SK-N-SH (cell line): ENCODE results near the gene SIL1. TPM values are rescaled to one million over a fixed set of nuclear protein-coding genes. Genes with fewer than 3 reads are reported as not detected.

Experiments
- CTCF ChIA-PET: fragments of 300-600, 350-600 bp; formaldehyde crosslinking; extraction: SDS; loops from one replicate; lab custom pipeline; 2021; lab: Yijun Ruan, JAX
- POLR2A ChIA-PET: fragments of 350-600 bp; sonication (Branson Sonifier 250); formaldehyde crosslinking; extraction: SDS; loops from one replicate; lab custom pipeline; 2020; ENCODE audit warnings: antibody characterized with exemption, inconsistent platforms; lab: Yijun Ruan, JAX
- DNase-seq: peaks from one replicate; pipeline ENCODE4 v3.0.0; 2012
- H2AFZ ChIP-seq: fragments of 200-600 bp; sonication (generic); 2 replicates; pipeline ENCODE4 v1.8.1; 2016; ENCODE audit warnings: antibody characterized with exemption, mild to moderate bottlenecking, low read depth
- H3F3A ChIP-seq: fragments of 200-600 bp; sonication (generic); replicated peaks from 2 replicates; pipeline ENCODE3; 2016; ENCODE audit warnings: antibody characterized with exemption, mild to moderate bottlenecking; ENCODE audit not compliant: insufficient read depth
- H3K27ac ChIP-seq, 2 experiments: fragments of 200-500 bp in 1 of 2; fragments of 200-600 bp in 1 of 2; sonication (Bioruptor generic) in 1 of 2; sonication (generic), shearing (Covaris generic) in 1 of 2; 2 replicates each; pipeline versions ENCODE4 v1.5.1 to v1.6.1; 2014 to 2016; ENCODE audit warnings: low read depth in 2 of 2, inconsistent platforms in 1 of 2, low read length in 1 of 2, mild to moderate bottlenecking in 1 of 2, mixed read lengths in 1 of 2
- H3K27me3 ChIP-seq: fragments of 200-600 bp; sonication (generic), shearing (Covaris generic); 2 replicates; pipeline ENCODE4 v1.6.1; 2016; ENCODE audit warnings: mixed run types; ENCODE audit not compliant: insufficient read depth
- H3K36me3 ChIP-seq, 2 experiments: fragments of 200-500 bp in 1 of 2; fragments of 200-600 bp in 1 of 2; sonication (Bioruptor generic) in 1 of 2; sonication (generic) in 1 of 2; replicated peaks in 1 of 2; 2 replicates each; pipeline versions ENCODE3 to v1.5.1; 2014 to 2016; ENCODE audit warnings: low read length in 1 of 2, mild to moderate bottlenecking in 1 of 2; ENCODE audit not compliant: insufficient read depth in 2 of 2, control insufficient read depth in 1 of 2
- H3K4me1 ChIP-seq, 2 experiments: fragments of 200-500 bp in 1 of 2; fragments of 200-600 bp in 1 of 2; sonication (Bioruptor generic) in 1 of 2; sonication (generic), shearing (Covaris generic) in 1 of 2; 2 replicates each; pipeline versions ENCODE4 v1.5.1 to v1.6.1; 2014 to 2016; ENCODE audit warnings: low read depth in 1 of 2, low read length in 1 of 2, mixed run types in 1 of 2; ENCODE audit not compliant: insufficient read depth in 2 of 2, control insufficient read depth in 1 of 2
- H3K4me2 ChIP-seq: fragments of 200-600 bp; sonication (generic), shearing (Covaris generic); 2 replicates; pipeline ENCODE4 v1.6.1; 2017; ENCODE audit warnings: mixed run types
- H3K4me3 ChIP-seq, 2 experiments: fragments of 200-500 bp in 1 of 2; fragments of 200-600 bp in 1 of 2; sonication (Bioruptor generic) in 1 of 2; sonication (generic), shearing (Covaris generic) in 1 of 2; 2 replicates each; pipeline versions ENCODE4 v1.5.1 to v1.8.1; 2014 to 2016; ENCODE audit warnings: low read depth in 2 of 2, inconsistent platforms in 1 of 2, low read length in 1 of 2, mild to moderate bottlenecking in 1 of 2, mixed read lengths in 1 of 2, moderate library complexity in 1 of 2
- H3K79me2 ChIP-seq: fragments of 200-600 bp; sonication (generic); 2 replicates; pipeline ENCODE4 v1.8.1; 2017; ENCODE audit warnings: mild to moderate bottlenecking; ENCODE audit not compliant: insufficient read depth
- H3K9ac ChIP-seq: fragments of 200-600 bp; sonication (generic); 2 replicates; pipeline ENCODE4 v1.6.1; 2017; ENCODE audit warnings: mixed run types
- H3K9me2 ChIP-seq: fragments of 200-600 bp; sonication (generic); 2 replicates; pipeline ENCODE4 v1.6.1; 2017; ENCODE audit warnings: mixed run types
- H3K9me3 ChIP-seq: fragments of 200-600 bp; sonication (generic); 2 replicates; pipeline ENCODE4 v1.6.1; 2017; ENCODE audit warnings: mixed run types, mild to moderate bottlenecking, moderate library complexity
- H4K20me1 ChIP-seq: fragments of 200-600 bp; sonication (generic); 2 replicates; pipeline ENCODE4 v1.6.1; 2017; ENCODE audit warnings: mild to moderate bottlenecking, mixed run types; ENCODE audit not compliant: insufficient read depth
- CHD2 ChIP-seq: fragments of 150-350 bp; IDR thresholded peaks from 2 replicates; pipeline ENCODE4 v1.6.1; 2018; ENCODE audit warnings: low read length; ENCODE audit not compliant: partially characterized antibody
- ELF1 ChIP-seq: IDR thresholded peaks from 2 replicates; pipeline ENCODE4 v1.4.0; 2012
- EP300 ChIP-seq, 2 experiments: IDR thresholded peaks; 2 replicates each; pipeline versions ENCODE4 v1.4.0 to v1.6.1; 2012; ENCODE audit warnings: borderline replicate concordance in 1 of 2, low read depth in 1 of 2, low read length in 1 of 2
- FOSL2 ChIP-seq: IDR thresholded peaks from 2 replicates; pipeline ENCODE4 v1.4.0; 2012; ENCODE audit warnings: low read depth, mild to moderate bottlenecking, moderate library complexity, borderline replicate concordance
- FOXM1 ChIP-seq: IDR thresholded peaks from 2 replicates; pipeline ENCODE4 v1.4.0; 2012; ENCODE audit warnings: low read depth, mild to moderate bottlenecking
- JUND ChIP-seq: IDR thresholded peaks from 2 replicates; pipeline ENCODE4 v1.4.0; 2012
- POLR2AphosphoS5 ChIP-seq: IDR thresholded peaks from 2 replicates; pipeline ENCODE4 v1.6.1; 2012; ENCODE audit warnings: low read depth, low read length
- RAD21 ChIP-seq: IDR thresholded peaks from 2 replicates; pipeline ENCODE4 v1.6.1; 2012; ENCODE audit warnings: mild to moderate bottlenecking, low read length
- RFX5 ChIP-seq: IDR thresholded peaks from 2 replicates; pipeline ENCODE4 v1.6.1; 2012; ENCODE audit warnings: mild to moderate bottlenecking, improper control_type of control experiment, low read length
- RXRA ChIP-seq: IDR thresholded peaks from 2 replicates; pipeline ENCODE4 v1.4.0; 2012; ENCODE audit warnings: low read depth, mild to moderate bottlenecking, borderline replicate concordance
- SIN3A ChIP-seq: IDR thresholded peaks from 2 replicates; pipeline ENCODE4 v1.6.1; 2012; ENCODE audit warnings: low read depth, mild to moderate bottlenecking, low read length, moderate library complexity, borderline replicate concordance
- TAF1 ChIP-seq: IDR thresholded peaks from 2 replicates; pipeline ENCODE4 v1.6.1; 2012; ENCODE audit warnings: low read depth, mild to moderate bottlenecking, low read length, moderate library complexity, borderline replicate concordance
- TEAD4 ChIP-seq: IDR thresholded peaks from 2 replicates; pipeline ENCODE4 v1.4.0; 2012; ENCODE audit warnings: mild to moderate bottlenecking, borderline replicate concordance; ENCODE audit not compliant: insufficient read depth
- YY1 ChIP-seq: IDR thresholded peaks from 2 replicates; pipeline ENCODE4 v1.4.0; 2012; ENCODE audit warnings: low read depth, mild to moderate bottlenecking
- WGBS: methylation state at CpG from one replicate; pipeline ENCODE4 v1.1.6; 2017; ENCODE audit warnings: low lambda C conversion rate; 5-methylcytosine and 5-hydroxymethylcytosine counted together
- polyA plus RNA-seq, 3 experiments: library from polyadenylated mRNA; depleted of rRNA; stranded (reverse); fragments of >200 nt; gene quantifications; 2 replicates each; pipeline ENCODE4 v1.2.3, GENCODE V29; 2012
- TF ChIP-seq, protein P1 (sequence below): IDR thresholded peaks from 2 replicates; pipeline ENCODE4; 2012
- TF ChIP-seq, protein P2 (sequence below): fragments of 150-350 bp; IDR thresholded peaks from 2 replicates; pipeline ENCODE4 v1.6.1; 2016; ENCODE audit warnings: mild to moderate bottlenecking, low read depth, low read length
- TF ChIP-seq, protein P3 (sequence below): IDR thresholded peaks from 2 replicates; pipeline ENCODE4 v1.4.0; 2012; ENCODE audit warnings: low read depth, borderline replicate concordance
- TF ChIP-seq, protein P4 (sequence below): fragments of 200-600 bp; sonication (generic); IDR thresholded peaks from 2 replicates; pipeline ENCODE4 v1.6.1; 2017; ENCODE audit warnings: antibody characterized with exemption, mild to moderate bottlenecking, moderate library complexity

The SIL1 gene
- polyA plus RNA-seq, 1 of the 3 experiments (the other 2 are of a cell fraction): 25.9 TPM

DNA sequence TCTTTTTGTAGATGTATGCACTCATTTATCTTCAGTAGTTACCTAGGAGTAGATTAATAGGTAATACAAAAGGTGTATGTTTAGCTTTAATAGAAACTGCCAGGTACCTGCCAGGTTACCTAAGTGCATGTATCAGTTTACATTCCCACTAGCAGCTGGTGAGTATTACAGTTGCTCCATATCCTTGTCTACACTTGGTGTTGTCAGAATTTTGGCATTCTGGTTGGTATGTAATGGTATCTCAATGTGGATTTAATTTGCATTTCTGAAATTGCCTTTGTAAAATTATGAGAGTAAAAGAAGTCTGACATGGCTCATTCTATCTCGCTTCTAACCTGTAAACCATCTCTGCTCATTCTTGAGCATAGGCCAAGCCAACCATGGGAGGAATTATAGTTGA is 38.3 kb upstream of the SIL1 start:
- Histone ChIP-seq H4K20me1 (no peaks in the 10 kb centered on the region), H3K9me3 (no peaks in the 10 kb centered on the region), H3K36me3 (no peaks in the 10 kb centered on the region), H3K27me3 (no peaks in the 10 kb centered on the region), H3K4me3 (no peak overlapping the region), H3K27ac (no peak overlapping the region)
- 62% methylated on average over 1 of the region's 1 CpG for WGBS
- DNase-seq: no peak
- CTCF ChIA-PET: no interaction called here
- TF ChIP-seq, protein P1, sequence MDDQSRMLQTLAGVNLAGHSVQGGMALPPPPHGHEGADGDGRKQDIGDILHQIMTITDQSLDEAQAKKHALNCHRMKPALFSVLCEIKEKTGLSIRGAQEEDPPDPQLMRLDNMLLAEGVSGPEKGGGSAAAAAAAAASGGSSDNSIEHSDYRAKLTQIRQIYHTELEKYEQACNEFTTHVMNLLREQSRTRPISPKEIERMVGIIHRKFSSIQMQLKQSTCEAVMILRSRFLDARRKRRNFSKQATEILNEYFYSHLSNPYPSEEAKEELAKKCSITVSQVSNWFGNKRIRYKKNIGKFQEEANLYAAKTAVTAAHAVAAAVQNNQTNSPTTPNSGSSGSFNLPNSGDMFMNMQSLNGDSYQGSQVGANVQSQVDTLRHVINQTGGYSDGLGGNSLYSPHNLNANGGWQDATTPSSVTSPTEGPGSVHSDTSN: no peak
- TF ChIP-seq JUND: no peak
- TF ChIP-seq TEAD4: no peak
- TF ChIP-seq CHD2: no peak
- no peak for TF ChIP-seq RAD21
- TF ChIP-seq, protein P2, sequence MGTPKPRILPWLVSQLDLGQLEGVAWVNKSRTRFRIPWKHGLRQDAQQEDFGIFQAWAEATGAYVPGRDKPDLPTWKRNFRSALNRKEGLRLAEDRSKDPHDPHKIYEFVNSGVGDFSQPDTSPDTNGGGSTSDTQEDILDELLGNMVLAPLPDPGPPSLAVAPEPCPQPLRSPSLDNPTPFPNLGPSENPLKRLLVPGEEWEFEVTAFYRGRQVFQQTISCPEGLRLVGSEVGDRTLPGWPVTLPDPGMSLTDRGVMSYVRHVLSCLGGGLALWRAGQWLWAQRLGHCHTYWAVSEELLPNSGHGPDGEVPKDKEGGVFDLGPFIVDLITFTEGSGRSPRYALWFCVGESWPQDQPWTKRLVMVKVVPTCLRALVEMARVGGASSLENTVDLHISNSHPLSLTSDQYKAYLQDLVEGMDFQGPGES: no peak
- no peak for TF ChIP-seq ELF1
- TF ChIP-seq EP300 (IDR thresholded peaks at IDR 0.05; ENCODE audit: borderline replicate concordance in 1 of 2, low read depth in 1 of 2, low read length in 1 of 2): no peak
- no peak for TF ChIP-seq FOSL2
- TF ChIP-seq TAF1: no peak
- no peak for TF ChIP-seq RXRA
- TF ChIP-seq YY1: no peak
- TF ChIP-seq, all 33 proteins: peak for 0
- no peaks in the 10 kb centered on the region for H3F3A ChIP-seq
- H3K9ac ChIP-seq: no peak overlapping the region
- H3K79me2 ChIP-seq: no peaks in the 10 kb centered on the region
- H3K4me1 ChIP-seq: no peaks in the 10 kb centered on the region
- H3K9me2 ChIP-seq: no peaks in the 10 kb centered on the region
- POLR2A ChIA-PET: no interaction called here
- H3K4me2 ChIP-seq: no peak overlapping the region
- no peak overlapping the region for H2AFZ ChIP-seq

DNA sequence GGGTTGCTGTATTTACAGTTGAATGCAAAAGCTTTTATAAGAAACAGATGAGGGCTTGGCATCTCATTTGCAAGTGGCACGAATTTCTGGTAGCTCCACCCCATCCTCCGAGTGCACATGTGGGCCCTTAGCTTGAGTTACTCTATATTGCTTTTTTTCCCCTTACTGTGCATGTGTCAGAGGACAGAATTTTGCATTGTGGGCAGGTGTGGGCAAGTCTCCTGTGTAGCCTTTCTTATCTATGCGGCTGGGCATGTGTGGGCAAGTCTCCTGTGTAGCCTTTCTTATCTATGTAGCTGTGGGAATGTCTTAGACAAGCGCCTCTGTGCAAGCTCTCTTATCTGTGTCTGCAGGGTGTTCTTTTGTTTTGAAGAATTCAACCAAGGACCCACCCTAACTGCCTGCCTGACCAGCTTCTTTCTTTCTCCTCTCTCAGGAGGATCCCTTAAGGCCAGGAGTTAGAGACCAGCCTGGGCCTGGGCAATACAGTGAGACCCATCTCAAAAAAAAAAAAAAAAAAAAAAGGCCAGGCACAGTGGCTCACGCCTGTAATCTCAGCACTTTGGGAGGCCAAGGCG is 34.1 kb upstream of the SIL1 start:
- Histone ChIP-seq H2AFZ (no peak overlapping the region), H3K36me3 (no peaks in the 10 kb centered on the region), H3K4me3 (no peak overlapping the region), H4K20me1 (no peaks in the 10 kb centered on the region), H3K9ac (no peak overlapping the region), H3K4me1 (no peaks in the 10 kb centered on the region), H3F3A (no peaks in the 10 kb centered on the region), H3K9me3 (no peaks in the 10 kb centered on the region)
- no peak for DNase-seq
- CTCF ChIA-PET: interaction anchor here (0.8 kb wide), 1 partner anchor 407 kb away, joined by 3 read pairs; no protein-coding TSS in a partner anchor
- TF ChIP-seq, protein P3, sequence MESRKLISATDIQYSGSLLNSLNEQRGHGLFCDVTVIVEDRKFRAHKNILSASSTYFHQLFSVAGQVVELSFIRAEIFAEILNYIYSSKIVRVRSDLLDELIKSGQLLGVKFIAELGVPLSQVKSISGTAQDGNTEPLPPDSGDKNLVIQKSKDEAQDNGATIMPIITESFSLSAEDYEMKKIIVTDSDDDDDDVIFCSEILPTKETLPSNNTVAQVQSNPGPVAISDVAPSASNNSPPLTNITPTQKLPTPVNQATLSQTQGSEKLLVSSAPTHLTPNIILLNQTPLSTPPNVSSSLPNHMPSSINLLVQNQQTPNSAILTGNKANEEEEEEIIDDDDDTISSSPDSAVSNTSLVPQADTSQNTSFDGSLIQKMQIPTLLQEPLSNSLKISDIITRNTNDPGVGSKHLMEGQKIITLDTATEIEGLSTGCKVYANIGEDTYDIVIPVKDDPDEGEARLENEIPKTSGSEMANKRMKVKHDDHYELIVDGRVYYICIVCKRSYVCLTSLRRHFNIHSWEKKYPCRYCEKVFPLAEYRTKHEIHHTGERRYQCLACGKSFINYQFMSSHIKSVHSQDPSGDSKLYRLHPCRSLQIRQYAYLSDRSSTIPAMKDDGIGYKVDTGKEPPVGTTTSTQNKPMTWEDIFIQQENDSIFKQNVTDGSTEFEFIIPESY: no peak
- no peak for TF ChIP-seq FOXM1
- TF ChIP-seq RFX5: no peak
- no peak for TF ChIP-seq POLR2AphosphoS5
- TF ChIP-seq JUND: no peak
- no peak for TF ChIP-seq CHD2
- no peak for TF ChIP-seq FOSL2
- no peak for TF ChIP-seq YY1
- TF ChIP-seq, protein P4, sequence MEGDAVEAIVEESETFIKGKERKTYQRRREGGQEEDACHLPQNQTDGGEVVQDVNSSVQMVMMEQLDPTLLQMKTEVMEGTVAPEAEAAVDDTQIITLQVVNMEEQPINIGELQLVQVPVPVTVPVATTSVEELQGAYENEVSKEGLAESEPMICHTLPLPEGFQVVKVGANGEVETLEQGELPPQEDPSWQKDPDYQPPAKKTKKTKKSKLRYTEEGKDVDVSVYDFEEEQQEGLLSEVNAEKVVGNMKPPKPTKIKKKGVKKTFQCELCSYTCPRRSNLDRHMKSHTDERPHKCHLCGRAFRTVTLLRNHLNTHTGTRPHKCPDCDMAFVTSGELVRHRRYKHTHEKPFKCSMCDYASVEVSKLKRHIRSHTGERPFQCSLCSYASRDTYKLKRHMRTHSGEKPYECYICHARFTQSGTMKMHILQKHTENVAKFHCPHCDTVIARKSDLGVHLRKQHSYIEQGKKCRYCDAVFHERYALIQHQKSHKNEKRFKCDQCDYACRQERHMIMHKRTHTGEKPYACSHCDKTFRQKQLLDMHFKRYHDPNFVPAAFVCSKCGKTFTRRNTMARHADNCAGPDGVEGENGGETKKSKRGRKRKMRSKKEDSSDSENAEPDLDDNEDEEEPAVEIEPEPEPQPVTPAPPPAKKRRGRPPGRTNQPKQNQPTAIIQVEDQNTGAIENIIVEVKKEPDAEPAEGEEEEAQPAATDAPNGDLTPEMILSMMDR: no peak
- no peak for TF ChIP-seq SIN3A
- TF ChIP-seq, protein P1: no peak
- TF ChIP-seq, all 33 proteins: peak for 0
- Histone ChIP-seq H3K4me2 (no peak overlapping the region), H3K79me2 (no peaks in the 10 kb centered on the region), H3K9me2 (no peaks in the 10 kb centered on the region), H3K27me3 (no peaks in the 10 kb centered on the region), H3K27ac (no peak overlapping the region)
- POLR2A ChIA-PET: no interaction called here
- 70% methylated on average over 6 of the region's 6 CpGs for WGBS
